ENCODE results near the gene TNS2. TPM values are rescaled to one million over a fixed set of nuclear protein-coding genes. Genes with fewer than 3 reads are reported as not detected.

Gene TNS2, protein sequence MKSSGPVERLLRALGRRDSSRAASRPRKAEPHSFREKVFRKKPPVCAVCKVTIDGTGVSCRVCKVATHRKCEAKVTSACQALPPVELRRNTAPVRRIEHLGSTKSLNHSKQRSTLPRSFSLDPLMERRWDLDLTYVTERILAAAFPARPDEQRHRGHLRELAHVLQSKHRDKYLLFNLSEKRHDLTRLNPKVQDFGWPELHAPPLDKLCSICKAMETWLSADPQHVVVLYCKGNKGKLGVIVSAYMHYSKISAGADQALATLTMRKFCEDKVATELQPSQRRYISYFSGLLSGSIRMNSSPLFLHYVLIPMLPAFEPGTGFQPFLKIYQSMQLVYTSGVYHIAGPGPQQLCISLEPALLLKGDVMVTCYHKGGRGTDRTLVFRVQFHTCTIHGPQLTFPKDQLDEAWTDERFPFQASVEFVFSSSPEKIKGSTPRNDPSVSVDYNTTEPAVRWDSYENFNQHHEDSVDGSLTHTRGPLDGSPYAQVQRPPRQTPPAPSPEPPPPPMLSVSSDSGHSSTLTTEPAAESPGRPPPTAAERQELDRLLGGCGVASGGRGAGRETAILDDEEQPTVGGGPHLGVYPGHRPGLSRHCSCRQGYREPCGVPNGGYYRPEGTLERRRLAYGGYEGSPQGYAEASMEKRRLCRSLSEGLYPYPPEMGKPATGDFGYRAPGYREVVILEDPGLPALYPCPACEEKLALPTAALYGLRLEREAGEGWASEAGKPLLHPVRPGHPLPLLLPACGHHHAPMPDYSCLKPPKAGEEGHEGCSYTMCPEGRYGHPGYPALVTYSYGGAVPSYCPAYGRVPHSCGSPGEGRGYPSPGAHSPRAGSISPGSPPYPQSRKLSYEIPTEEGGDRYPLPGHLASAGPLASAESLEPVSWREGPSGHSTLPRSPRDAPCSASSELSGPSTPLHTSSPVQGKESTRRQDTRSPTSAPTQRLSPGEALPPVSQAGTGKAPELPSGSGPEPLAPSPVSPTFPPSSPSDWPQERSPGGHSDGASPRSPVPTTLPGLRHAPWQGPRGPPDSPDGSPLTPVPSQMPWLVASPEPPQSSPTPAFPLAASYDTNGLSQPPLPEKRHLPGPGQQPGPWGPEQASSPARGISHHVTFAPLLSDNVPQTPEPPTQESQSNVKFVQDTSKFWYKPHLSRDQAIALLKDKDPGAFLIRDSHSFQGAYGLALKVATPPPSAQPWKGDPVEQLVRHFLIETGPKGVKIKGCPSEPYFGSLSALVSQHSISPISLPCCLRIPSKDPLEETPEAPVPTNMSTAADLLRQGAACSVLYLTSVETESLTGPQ (N-terminal part only)
- 2.4 TPM for polyA plus RNA-seq (2013)

DNA sequence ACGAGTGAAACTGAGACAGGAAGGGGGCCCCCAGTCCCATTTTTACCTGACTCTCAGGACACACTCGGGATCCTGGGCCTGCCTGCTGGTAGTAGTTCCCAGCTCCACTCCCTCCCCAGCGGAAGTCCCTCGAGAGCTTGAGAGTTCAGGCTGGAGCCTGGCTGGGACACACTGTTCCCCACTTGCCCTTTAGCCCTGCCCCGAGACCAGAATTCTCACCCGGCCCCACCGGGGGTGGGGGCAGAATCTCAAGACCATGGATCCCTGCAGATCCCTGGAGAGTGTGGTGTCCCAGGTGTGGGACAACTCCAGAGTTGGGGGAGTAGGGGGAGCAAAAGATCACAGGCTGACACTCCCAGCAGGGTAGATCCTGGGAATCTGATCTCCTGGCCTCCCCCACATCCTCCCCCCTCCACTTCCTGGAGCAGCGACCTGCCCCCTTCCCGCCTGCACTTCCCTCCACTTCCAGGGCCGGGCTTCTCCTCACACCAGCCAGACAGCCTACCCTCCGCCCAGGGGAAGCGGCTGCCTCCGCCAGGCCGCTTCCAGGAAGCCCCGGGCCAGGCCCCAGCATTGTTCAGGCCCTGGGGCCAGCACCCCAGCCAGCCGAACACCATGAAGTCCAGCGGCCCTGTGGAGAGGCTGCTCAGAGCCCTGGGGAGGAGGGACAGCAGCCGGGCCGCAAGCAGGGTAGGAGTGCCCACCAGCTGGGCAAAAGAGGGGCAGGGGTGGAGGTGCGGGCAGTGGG, at the start of gene TNS2:
Gene TNS2, plus strand, starts transcription at position 495 of the 748 bp plus-strand sequence. Its CDS starts 121 bp downstream, at position 616.
- POLR2A ChIA-PET, result interaction anchor here (0.8 kb wide), 1 partner anchor 30 kb away, joined by 3 read pairs; no protein-coding TSS in a partner anchor
- H3K4me1 ChIP-seq (ENCODE audit: control extremely low read depth in 1 of 4, control insufficient read depth in 4 of 4, insufficient read depth in 4 of 4, low read length in 3 of 4), result peaks cover 0 to 38% (median 28%) of the 10 kb centered on the region in 4 experiments
- CTCF ChIA-PET, result interaction anchor here (2.8 to 4.2 kb wide), 2 partner anchors 13 to 49 kb away, joined by 16 to 33 read pairs; partner anchors contain the start of gene IGFBP6

DNA sequence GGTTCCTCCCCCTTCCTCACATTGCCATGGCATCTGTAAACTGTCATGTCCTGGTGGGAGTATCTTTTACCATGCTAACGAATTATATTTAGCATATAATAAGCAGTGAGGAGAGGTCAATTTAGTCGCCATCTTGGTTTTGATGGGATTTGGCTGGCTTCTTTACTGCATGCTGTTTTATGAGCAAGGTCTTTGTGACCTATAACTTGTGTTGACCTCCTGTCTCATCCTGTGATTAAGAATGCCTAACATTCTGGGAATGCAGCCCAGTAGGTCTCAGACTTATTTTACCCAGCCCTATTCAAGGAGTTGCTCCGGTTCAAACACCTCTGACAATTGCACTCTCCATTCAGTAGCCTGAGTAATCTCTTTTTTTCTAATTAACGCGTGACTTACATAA, 45.7 kb upstream of the TNS2 start:
- no peak for DNase-seq
- H3K4me1 ChIP-seq (ENCODE audit: control extremely low read depth in 1 of 4, control insufficient read depth in 4 of 4, insufficient read depth in 4 of 4, low read length in 3 of 4), result peaks cover 11 to 36% (median 28%) of the 10 kb centered on the region in 4 experiments
- CTCF ChIA-PET, result no interaction called here
- peaks cover 0 to 15% (median 7%) of the 10 kb centered on the region in 4 experiments for H3K36me3 ChIP-seq (ENCODE audit: control insufficient read depth in 4 of 4, insufficient read depth in 4 of 4, low read length in 3 of 4)
- H3K27me3 ChIP-seq (replicated peaks in 2 of 5; ENCODE audit: control insufficient read depth in 4 of 5, insufficient read depth in 5 of 5, low read length in 4 of 5), result no peaks in the 10 kb centered on the region
- H3K4me3 ChIP-seq (ENCODE audit: control insufficient read depth in 1 of 7, extremely low read depth in 1 of 7, insufficient read depth in 4 of 7, low read depth in 2 of 7, low read length in 6 of 7), result no peak overlapping the region
- H3K9me3 ChIP-seq (ENCODE audit: control extremely low read depth in 1 of 5, control insufficient read depth in 4 of 5, insufficient read depth in 2 of 5, low read depth in 1 of 5, low read length in 4 of 5), result no peaks in the 10 kb centered on the region
- 95% methylated on average over 4 of the region's 5 CpGs for WGBS (ENCODE audit: insufficient coverage)
- H3K27ac ChIP-seq (ENCODE audit: insufficient read depth in 1 of 2, low read depth in 1 of 2, low read length in 2 of 2, poor library complexity in 1 of 2, severe bottlenecking in 2 of 2), result no peak overlapping the region
- POLR2A ChIA-PET, result interaction anchor here (2.3 kb wide), 1 partner anchor 130 kb away, joined by 9 read pairs; no protein-coding TSS in a partner anchor

More for the DNA sequence above, at the start of gene TNS2:
- no peak for DNase-seq
- H3K9me3 ChIP-seq (ENCODE audit: control extremely low read depth in 1 of 5, control insufficient read depth in 4 of 5, insufficient read depth in 2 of 5, low read depth in 1 of 5, low read length in 4 of 5), result no peaks in the 10 kb centered on the region
- H3K27me3 ChIP-seq (replicated peaks in 2 of 5; ENCODE audit: control insufficient read depth in 4 of 5, insufficient read depth in 5 of 5, low read length in 4 of 5), result peaks cover 0 to under 1% (median 0%) of the 10 kb centered on the region in 5 experiments
- no peaks in the 10 kb centered on the region for H3K36me3 ChIP-seq (ENCODE audit: control insufficient read depth in 4 of 4, insufficient read depth in 4 of 4, low read length in 3 of 4)
- WGBS (ENCODE audit: insufficient coverage), result 74% methylated on average over 12 of the region's 20 CpGs
- H3K4me3 ChIP-seq (ENCODE audit: control insufficient read depth in 1 of 7, extremely low read depth in 1 of 7, insufficient read depth in 4 of 7, low read depth in 2 of 7, low read length in 6 of 7), result no peak within 1 kb of the TSS
- no peak within 1 kb of the TSS for H3K27ac ChIP-seq (ENCODE audit: insufficient read depth in 1 of 2, low read depth in 1 of 2, low read length in 2 of 2, poor library complexity in 1 of 2, severe bottlenecking in 2 of 2)

DNA sequence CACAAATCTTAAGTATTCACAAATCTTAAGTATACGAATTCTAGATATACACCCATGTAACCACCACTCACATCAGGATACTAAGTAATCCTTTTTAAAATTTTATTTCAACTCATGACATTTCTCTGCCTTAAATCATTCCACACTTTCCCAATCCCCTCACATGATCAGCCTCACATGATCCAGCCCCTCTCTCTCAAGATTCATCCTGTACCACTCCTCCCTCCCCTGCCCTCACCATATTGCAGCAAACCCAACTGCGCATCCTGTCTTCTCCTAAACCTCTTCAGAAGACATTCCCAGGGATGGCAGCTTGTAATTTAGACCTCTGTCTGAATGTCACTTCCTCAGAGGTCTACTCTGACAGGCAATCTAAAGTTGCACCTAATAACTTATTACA, 45.3 kb upstream of the TNS2 start:
- H3K4me1 ChIP-seq (ENCODE audit: control extremely low read depth in 1 of 4, control insufficient read depth in 4 of 4, insufficient read depth in 4 of 4, low read length in 3 of 4), result peaks cover 11 to 40% (median 28%) of the 10 kb centered on the region in 4 experiments
- 93% methylated on average over 2 of the region's 2 CpGs for WGBS (ENCODE audit: insufficient coverage)
- DNase-seq, result no peak
- peaks cover 0 to 18% (median 7%) of the 10 kb centered on the region in 4 experiments for H3K36me3 ChIP-seq (ENCODE audit: control insufficient read depth in 4 of 4, insufficient read depth in 4 of 4, low read length in 3 of 4)
- no peak overlapping the region for H3K4me3 ChIP-seq (ENCODE audit: control insufficient read depth in 1 of 7, extremely low read depth in 1 of 7, insufficient read depth in 4 of 7, low read depth in 2 of 7, low read length in 6 of 7)
- no peaks in the 10 kb centered on the region for H3K9me3 ChIP-seq (ENCODE audit: control extremely low read depth in 1 of 5, control insufficient read depth in 4 of 5, insufficient read depth in 2 of 5, low read depth in 1 of 5, low read length in 4 of 5)
- CTCF ChIA-PET, result no interaction called here
- no peak overlapping the region for H3K27ac ChIP-seq (ENCODE audit: insufficient read depth in 1 of 2, low read depth in 1 of 2, low read length in 2 of 2, poor library complexity in 1 of 2, severe bottlenecking in 2 of 2)
- POLR2A ChIA-PET, result interaction anchor here (2.3 kb wide), 1 partner anchor 130 kb away, joined by 9 read pairs; no protein-coding TSS in a partner anchor
- no peaks in the 10 kb centered on the region for H3K27me3 ChIP-seq (replicated peaks in 2 of 5; ENCODE audit: control insufficient read depth in 4 of 5, insufficient read depth in 5 of 5, low read length in 4 of 5)

- peak overlapping the region; percentile 79 to 91 for H3K27ac ChIP-seq (ENCODE audit: insufficient read depth in 1 of 2, low read depth in 1 of 2, low read length in 2 of 2, poor library complexity in 1 of 2, severe bottlenecking in 2 of 2)
- peaks cover 11 to 44% (median 30%) of the 10 kb centered on the region in 4 experiments for H3K4me1 ChIP-seq (ENCODE audit: control extremely low read depth in 1 of 4, control insufficient read depth in 4 of 4, insufficient read depth in 4 of 4, low read length in 3 of 4)
- CTCF ChIA-PET, result interaction anchor here (1.0 to 2.5 kb wide), 5 partner anchors 8 to 291 kb away, joined by 3 to 8 read pairs (median 5); no protein-coding TSS in a partner anchor
- DNase-seq, result peak; percentile 6 to 13 (median 7)
- POLR2A ChIA-PET, result interaction anchor here (0.6 to 2.3 kb wide), 3 partner anchors 14 to 131 kb away, joined by 3 to 9 read pairs (median 3); no protein-coding TSS in a partner anchor
- 40% methylated on average over 22 of the region's 28 CpGs for WGBS (ENCODE audit: insufficient coverage)
- peak overlapping the region; percentile 51 to 99 (median 99) for H3K4me3 ChIP-seq (ENCODE audit: control insufficient read depth in 1 of 7, extremely low read depth in 1 of 7, insufficient read depth in 4 of 7, low read depth in 2 of 7, low read length in 6 of 7)
- peaks cover 3 to 21% (median 11%) of the 10 kb centered on the region in 4 experiments for H3K36me3 ChIP-seq (ENCODE audit: control insufficient read depth in 4 of 4, insufficient read depth in 4 of 4, low read length in 3 of 4)
- H3K27me3 ChIP-seq (replicated peaks in 2 of 5; ENCODE audit: control insufficient read depth in 4 of 5, insufficient read depth in 5 of 5, low read length in 4 of 5), result no peaks in the 10 kb centered on the region
- no peaks in the 10 kb centered on the region for H3K9me3 ChIP-seq (ENCODE audit: control extremely low read depth in 1 of 5, control insufficient read depth in 4 of 5, insufficient read depth in 2 of 5, low read depth in 1 of 5, low read length in 4 of 5)
Observed at GRCh38 chr12:53005215-53005985, 44.5 kb upstream of the TNS2 start.

GRCh38 chr12:53005986-53006809, 43.7 kb upstream of the TNS2 start, which contains the start of gene EIF4B:
TSS of gene EIF4B (plus strand) at chr12:53006456. CDS start at chr12:53006484, 28 bp downstream.
- Histone ChIP-seq H3K4me3 (ENCODE audit: control insufficient read depth in 1 of 7, extremely low read depth in 1 of 7, insufficient read depth in 4 of 7, low read depth in 2 of 7, low read length in 6 of 7) (peak within 1 kb of the TSS; percentile 89 to 99 (median 99)), H3K9me3 (ENCODE audit: control extremely low read depth in 1 of 5, control insufficient read depth in 4 of 5, insufficient read depth in 2 of 5, low read depth in 1 of 5, low read length in 4 of 5) (no peaks in the 10 kb centered on the region), H3K27me3 (replicated peaks in 2 of 5; ENCODE audit: control insufficient read depth in 4 of 5, insufficient read depth in 5 of 5, low read length in 4 of 5) (no peaks in the 10 kb centered on the region), H3K36me3 (ENCODE audit: control insufficient read depth in 4 of 4, insufficient read depth in 4 of 4, low read length in 3 of 4) (peaks cover 3 to 28% (median 11%) of the 10 kb centered on the region in 4 experiments), H3K4me1 (ENCODE audit: control extremely low read depth in 1 of 4, control insufficient read depth in 4 of 4, insufficient read depth in 4 of 4, low read length in 3 of 4) (peaks cover 11 to 44% (median 30%) of the 10 kb centered on the region in 4 experiments), H3K27ac (ENCODE audit: insufficient read depth in 1 of 2, low read depth in 1 of 2, low read length in 2 of 2, poor library complexity in 1 of 2, severe bottlenecking in 2 of 2) (peak within 1 kb of the TSS; percentile 89 to 98)
- CTCF ChIA-PET, result interaction anchor here (1.0 to 2.5 kb wide), 5 partner anchors 9 to 290 kb away, joined by 3 to 8 read pairs (median 5); no protein-coding TSS in a partner anchor
- POLR2A ChIA-PET, result interaction anchor here (0.9 to 2.3 kb wide), 2 partner anchors 15 to 132 kb away, joined by 3 to 9 read pairs; no protein-coding TSS in a partner anchor
- DNase-seq, result peak; percentile 100
- WGBS (ENCODE audit: insufficient coverage), result 0% methylated on average over 49 of the region's 64 CpGs
